GM21367 (cell line): ENCODE measurements around the gene UBQLNL.

Experiments
- ATAC-seq: cut with Tn5 transposase; IDR thresholded peaks from one replicate; pipeline ENCODE4 v1.9.1; 2021; ENCODE audit not compliant: unreplicated experiment

UBQLNL gene

DNA sequence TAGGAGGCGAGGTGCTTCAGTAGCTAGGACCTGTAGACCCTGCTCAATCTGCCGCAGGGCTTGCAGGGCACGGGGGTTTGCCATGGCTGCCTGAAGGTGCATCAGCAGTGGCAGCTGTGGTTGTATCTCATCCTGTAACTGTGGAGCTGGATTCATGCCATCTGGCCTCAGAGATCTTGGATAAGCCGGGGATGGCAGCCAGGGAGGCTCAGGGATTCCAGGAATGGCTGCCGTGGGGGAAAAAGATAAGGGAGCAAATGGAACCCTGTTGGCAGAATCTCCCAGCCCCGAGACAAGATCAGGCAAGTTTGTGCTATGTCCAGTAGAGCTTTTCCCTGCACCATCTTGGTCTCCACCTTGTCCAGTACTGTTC lies 8.6 kb downstream of the UBQLNL start:
- no peak for ATAC-seq

- ATAC-seq: no peak
Observed at GRCh38 chr11:5507177-5507932, 9.1 kb downstream of the UBQLNL start.

DNA sequence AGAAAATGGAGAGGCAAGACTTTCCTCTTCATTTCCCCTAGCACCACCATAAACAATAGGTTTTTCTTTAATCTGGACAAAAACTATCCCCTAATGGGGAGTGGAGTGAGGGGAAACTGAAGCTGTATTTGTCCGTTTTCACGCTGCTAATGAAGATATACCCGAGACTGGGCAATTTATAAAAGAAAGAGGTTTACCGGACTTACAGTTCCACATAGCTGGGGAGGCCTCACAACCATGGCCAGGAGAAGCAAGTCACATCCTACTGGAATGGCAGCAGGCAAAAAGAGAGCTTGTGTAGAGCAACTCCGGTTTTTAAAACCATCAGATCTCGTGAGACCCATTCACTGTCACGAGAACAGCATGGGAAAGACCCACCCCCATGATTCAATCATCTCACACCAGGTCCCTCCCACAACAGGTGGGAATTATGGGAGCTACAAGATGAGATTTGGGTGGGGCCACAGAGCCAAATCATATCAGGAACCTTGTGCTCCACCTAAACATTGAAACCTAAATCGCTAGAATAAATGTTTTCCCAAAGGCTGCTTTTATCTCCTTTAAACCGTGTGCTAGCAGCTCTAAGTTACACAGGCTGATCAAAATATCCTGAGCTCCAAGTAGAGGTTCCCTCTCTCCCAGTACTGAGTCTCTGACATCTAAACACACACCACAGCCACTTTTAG lies 11.0 kb downstream of the UBQLNL start:
- ATAC-seq: no peak

GRCh38 chr11:5504403-5504921 lies 12.0 kb downstream of the UBQLNL start:
- ATAC-seq: no peak

GRCh38 chr11:5500393-5500801 lies 16.1 kb downstream of the UBQLNL start:
- no peak for ATAC-seq

GRCh38 chr11:5499671-5500070 lies 16.8 kb downstream of the UBQLNL start:
- ATAC-seq: no peak

GRCh38 chr11:5489576-5490357 lies 26.7 kb downstream of the UBQLNL start:
- no peak for ATAC-seq

- no peak for ATAC-seq
Observed at GRCh38 chr11:5488798-5489399, 27.6 kb downstream of the UBQLNL start.

DNA sequence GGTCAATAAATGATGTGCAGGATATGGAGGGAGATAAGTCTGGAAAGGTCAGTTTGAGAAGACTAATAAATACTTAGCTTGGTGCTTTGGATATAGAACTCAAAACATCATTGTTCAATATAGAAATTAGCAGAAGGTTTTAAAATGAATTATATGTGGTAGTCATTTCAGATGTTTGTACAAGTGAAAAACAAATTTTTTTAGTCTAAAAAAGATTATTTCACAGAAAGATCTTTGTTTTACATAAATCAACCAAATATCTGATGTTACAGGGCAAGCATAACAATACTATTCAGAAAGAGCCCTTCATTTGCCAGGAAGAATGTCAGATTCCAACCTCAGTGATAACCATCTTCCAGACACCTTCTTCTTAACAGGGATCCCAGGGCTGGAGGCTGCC lies 28.1 kb downstream of the UBQLNL start, which contains the start of gene OR52D1:
Gene OR52D1, plus strand, starts transcription at position 301 of the 400 bp plus-strand sequence. Its CDS starts 22 bp downstream, at position 323.
- ATAC-seq: no peak

- ATAC-seq: no peak
Observed at GRCh38 chr11:5486421-5486820, 30.1 kb downstream of the UBQLNL start.

GRCh38 chr11:5486003-5486402 lies 30.5 kb downstream of the UBQLNL start:
- no peak for ATAC-seq

DNA sequence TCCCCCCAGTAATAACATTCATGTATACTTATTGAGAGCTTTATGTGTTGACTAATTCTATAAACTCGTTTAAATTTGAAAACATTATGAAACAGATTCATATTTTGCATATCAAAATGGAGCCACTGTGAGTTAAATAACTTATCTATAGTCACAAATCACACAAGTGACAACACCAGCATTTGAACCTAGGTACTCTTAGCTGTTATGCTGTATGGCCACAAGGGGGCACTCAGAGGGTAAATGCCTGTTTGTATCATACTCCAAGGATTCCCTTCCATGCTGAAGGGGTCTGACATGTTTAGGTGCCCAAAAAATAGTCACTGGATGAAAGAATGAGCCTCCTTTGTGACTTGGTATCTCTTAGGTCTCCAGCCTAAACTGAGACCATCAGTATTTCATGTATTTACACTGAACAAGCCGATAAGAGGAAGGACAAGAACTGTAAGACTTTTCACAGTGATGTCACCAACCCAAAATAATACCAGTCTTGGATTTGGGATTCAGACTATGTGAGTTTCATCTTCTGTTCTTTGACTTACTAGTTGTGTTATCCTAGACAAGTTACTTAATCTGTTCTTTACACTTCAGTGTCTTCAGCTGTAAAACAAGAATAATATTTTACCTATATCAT lies 40.2 kb downstream of the UBQLNL start:
- ATAC-seq: peak; percentile 82

GRCh38 chr11:5473921-5474320 lies 42.6 kb downstream of the UBQLNL start:
- ATAC-seq: no peak

GRCh38 chr11:5467527-5467926 lies 49.0 kb downstream of the UBQLNL start:
- no peak for ATAC-seq
